KOPT-K1 (cell line): ENCODE data around the gene KDM2B.
A peak's percentile ranks its signal among the peaks of the same experiment; 100 is the strongest.

Experiments used
- H3K27ac ChIP-seq: fragments of 200-600 bp; sonication (generic); 2 replicates; pipeline ENCODE4 v1.5.1; 2016; ENCODE audit warnings: antibody characterized with exemption, mild to moderate bottlenecking, low read depth, low read length; ENCODE audit not compliant: poor library complexity, severe bottlenecking
- H3K36me3 ChIP-seq: fragments of 200-600 bp; sonication (generic); 2 replicates; pipeline ENCODE4 v1.5.1; 2017; ENCODE audit warnings: antibody characterized with exemption, mild to moderate bottlenecking, low read length, moderate library complexity; ENCODE audit not compliant: insufficient read depth
- H3K9me3 ChIP-seq: fragments of 200-600 bp; sonication (generic); 2 replicates; pipeline ENCODE4 v1.5.1; 2017; ENCODE audit warnings: antibody characterized with exemption, low read length, mild to moderate bottlenecking; ENCODE audit not compliant: insufficient read depth, poor library complexity, severe bottlenecking

The KDM2B gene

DNA sequence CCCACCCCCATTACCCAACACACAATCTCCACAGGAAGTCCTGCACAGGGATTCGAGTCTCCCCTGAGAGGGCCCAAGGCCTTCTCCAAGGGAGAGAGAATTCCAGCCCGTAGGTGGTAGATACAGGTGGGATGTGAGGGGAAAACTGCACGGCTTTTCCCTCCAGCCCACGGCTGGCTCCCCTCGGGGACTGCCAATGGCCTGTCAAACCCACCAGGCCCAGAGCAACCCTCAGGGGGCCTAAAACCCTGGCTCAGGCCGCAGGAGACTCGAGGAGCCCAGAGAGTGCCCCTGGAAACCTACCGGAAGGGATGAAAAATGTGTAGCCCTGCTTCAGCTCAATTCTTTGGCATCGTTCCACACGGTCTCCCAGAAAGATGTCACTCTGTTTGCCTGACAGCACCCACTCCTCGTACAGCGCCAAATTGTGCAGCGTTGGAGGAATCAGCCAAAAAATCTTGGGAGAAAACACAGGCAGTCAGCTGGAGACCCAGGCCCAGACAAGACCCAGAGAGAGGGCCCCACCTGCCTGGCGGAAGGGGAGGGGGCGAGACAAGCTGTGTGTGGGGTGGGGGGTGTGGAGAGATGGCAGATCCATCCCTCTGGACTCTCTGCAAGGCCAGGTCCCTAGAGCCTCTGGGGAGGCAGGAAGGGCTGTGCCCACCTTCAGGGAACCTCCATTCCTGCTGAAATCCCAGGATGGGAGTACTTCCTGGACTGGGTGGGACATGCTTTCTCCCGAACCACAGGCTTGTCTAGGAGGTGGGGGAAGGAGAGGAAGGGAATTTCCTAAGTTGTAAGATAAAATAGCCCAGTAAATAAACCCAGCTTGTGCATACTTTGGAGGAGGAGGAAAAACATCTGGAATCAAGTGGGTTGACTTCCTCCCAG is 48.1 kb downstream of the KDM2B start:
- Histone ChIP-seq H3K9me3 (no peaks in the 10 kb centered on the region), H3K36me3 (peaks cover 53% of the 10 kb centered on the region), H3K27ac (no peak overlapping the region)

DNA sequence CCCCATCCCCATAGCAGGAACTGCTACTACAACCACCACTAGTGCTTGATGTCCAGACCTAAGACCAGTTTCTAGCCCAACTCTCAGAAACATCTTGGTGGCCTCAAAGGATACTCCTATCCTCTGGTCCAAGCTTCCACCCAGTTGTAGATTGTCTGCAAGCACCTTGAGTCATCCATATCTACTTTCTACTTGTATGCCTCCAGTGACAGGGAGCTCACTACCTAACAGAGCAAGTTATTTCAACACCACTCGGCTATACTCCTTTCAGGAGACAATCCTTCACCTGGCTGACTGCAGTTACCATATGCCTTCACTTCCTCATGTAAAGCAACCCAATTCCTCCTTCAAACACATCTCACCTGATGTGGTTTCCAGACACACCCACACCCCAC is 49.5 kb downstream of the KDM2B start:
- Histone ChIP-seq H3K9me3 (no peaks in the 10 kb centered on the region), H3K27ac (peak overlapping the region; percentile 12), H3K36me3 (peaks cover 55% of the 10 kb centered on the region)

DNA sequence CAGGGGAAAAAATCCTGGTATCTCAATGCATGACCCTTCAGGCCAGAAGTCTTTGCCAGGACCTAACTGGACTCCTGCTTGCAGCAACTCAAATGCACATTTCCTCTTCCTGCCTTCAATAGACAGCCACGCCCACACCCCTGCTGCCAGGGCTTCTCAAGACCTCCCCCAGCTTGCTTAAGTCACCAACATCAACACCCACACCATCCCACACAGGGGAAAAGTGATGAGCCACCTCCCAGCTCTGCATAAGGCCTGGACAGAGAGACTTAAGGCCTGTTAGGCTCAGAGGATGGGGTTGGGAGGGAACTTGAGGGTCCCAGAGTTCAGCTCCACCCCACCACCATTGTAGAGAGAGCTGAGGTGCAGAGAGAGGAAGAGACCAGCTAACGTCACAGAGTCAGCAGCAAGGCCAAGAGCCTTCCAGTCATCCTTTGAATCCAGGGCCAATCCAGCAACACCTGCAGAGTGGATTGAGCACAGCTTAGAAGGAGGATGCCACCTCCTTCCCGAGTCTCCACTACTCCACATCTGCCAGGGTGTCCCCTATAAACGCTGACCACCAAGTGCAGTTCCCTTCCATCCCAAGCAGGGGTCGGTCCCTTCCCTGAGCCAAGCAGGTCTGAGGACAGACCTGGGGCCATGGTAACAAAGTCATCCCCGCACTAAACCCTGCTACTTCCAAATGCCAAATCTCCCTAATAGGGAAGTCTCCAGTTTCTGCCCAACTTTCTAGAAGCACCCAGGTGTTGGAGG is 50.0 kb downstream of the KDM2B start:
- Histone ChIP-seq H3K36me3 (peaks cover 61% of the 10 kb centered on the region), H3K9me3 (no peaks in the 10 kb centered on the region), H3K27ac (peak overlapping the region; percentile 12)

DNA sequence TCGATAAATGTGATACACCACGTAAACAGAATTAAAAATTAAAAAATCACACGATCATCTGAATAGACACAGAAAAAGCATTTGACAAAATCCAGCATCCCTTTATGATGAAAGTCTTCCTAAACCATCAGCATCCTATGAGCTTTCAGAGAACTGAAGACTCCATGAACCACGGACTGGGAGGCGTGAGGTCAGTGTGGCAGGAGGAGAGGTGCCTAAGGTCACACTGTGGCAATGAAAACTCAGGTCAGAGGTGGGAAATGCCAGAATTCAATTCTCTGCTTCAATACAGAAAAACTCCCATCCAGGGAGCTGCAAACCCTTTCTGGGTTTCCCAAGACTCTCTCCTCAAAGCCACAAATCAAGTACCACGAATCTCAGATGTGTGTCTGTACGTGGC is 51.6 kb downstream of the KDM2B start:
- Histone ChIP-seq H3K9me3 (no peaks in the 10 kb centered on the region), H3K36me3 (peaks cover 69% of the 10 kb centered on the region), H3K27ac (no peak overlapping the region)

DNA sequence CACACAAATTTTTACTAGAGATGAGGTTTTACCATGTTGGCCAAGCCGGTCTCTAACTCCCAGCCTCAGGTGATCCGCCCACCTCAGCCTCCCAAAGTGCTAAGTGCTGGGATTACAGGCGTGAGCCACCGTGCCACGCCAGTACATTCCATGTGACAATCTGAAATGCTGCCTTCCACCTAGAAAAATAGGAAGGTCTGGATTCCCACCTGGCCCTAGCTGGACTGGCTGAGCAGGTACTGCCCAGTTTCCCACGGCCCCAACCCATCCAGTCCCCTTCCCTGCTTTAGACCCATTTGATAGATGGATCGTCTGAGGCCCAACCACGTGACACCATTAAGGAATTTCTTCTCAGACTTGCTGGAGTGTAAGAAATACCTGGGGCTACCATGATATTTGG is 55.4 kb downstream of the KDM2B start:
- Histone ChIP-seq H3K27ac (no peak overlapping the region), H3K36me3 (peaks cover 68% of the 10 kb centered on the region), H3K9me3 (no peaks in the 10 kb centered on the region)

DNA sequence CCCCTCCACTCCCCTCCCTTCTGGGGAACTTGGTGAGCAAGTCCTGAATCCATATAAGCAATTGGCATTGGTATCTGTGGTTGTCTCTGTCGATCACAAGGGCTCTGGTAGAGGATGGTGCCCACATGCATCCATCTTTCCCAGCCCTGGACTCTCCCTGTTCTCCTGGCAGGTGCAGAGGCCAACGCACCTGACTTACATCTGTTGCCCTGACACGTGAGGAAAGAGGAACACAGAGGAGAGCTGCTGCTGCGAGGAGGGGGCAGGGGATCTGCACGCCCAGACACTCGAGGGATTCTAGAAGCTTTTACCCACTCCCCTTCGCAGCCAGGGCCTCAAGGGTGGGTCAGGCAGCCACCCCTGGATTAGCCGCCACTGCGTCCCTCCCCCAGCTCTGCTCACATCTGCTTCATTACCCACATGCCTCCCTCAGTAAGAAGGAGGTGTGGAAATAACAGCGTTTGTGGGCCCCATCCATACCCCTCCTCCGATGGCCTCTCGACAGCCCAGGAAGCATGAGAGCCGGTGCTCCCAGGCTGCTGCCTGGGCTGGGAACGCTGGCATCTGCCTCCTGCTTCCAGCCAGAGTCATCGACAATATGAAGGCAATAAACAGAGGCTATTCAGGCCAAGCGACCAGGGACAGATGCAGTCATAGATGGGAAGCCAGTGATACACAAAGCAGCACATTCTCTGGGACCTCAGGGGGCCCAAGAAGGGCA is 56.5 kb downstream of the KDM2B start:
- no peak overlapping the region for H3K27ac ChIP-seq

DNA sequence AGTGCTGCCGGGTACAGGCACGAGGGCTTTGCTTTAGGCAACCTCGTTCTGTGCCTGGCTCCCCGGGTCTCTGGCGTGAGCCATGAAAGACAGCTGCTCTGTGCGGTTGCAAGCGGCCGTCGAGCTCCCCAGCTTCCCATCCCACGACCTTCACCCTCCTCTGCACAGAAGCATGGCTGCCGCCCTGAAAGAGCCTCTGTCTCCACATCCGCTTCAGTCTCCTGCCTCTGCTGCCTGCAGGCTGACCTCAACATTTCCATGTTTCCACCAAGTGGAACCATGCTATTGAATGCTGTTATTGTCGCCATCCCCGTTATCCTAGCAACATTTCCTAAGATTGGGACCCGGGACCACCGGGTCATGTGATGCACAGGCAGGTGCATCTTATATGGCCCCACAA is 57.1 kb downstream of the KDM2B start:
- no peaks in the 10 kb centered on the region for H3K9me3 ChIP-seq
- H3K36me3 ChIP-seq, result peaks cover 75% of the 10 kb centered on the region
- no peak overlapping the region for H3K27ac ChIP-seq

More for the DNA sequence above, 56.5 kb downstream of the KDM2B start:
- no peaks in the 10 kb centered on the region for H3K9me3 ChIP-seq
- H3K36me3 ChIP-seq, result peaks cover 75% of the 10 kb centered on the region

DNA sequence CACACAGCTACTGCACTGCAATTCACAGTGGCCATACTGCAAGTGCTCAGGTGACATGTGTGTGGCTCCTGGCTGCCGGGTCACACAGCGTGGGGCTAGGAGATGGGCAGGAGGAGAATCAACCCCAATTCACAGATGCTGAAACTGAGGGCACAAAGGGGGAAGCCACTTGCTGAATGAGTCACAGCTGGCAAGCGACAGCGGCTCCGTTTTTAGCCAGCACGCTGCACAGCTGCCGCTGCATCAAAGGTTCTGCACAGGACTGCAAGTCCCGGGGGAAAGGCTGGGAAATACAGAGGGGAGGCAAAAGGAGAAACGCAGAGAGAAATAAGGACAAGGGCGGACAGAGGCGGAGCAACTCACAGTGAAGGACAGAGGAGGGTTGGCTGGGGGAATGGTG is 57.9 kb downstream of the KDM2B start:
- no peak overlapping the region for H3K27ac ChIP-seq
- H3K36me3 ChIP-seq, result peaks cover 77% of the 10 kb centered on the region

DNA sequence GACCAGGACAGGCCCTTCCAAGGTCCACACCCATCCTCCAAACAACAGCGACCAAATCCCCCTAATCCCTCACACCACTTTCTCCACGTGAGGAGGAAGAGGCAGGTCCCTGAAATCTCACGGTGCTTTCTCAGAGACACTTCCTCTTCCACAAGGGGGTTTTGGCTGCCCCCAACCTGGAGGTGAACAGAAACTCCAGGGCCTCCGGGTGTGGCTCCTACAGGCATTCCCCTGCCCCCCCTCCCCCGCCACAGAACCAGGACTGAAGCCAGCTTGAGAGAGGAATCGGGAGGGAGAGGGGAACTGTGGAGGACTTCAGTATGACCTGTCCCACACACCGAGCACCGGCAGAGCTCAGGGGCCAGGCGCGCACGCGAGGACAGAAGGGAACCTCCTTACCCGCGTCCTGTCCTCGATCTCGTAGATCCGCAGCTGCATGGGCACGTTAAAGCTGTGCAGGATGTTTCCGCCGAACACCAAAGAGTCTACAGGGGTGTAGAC is 60.2 kb downstream of the KDM2B start:
- H3K36me3 ChIP-seq, result peaks cover 82% of the 10 kb centered on the region
- H3K27ac ChIP-seq, result no peak overlapping the region
- H3K9me3 ChIP-seq, result no peaks in the 10 kb centered on the region

More for the DNA sequence above, 57.9 kb downstream of the KDM2B start:
- no peaks in the 10 kb centered on the region for H3K9me3 ChIP-seq

DNA sequence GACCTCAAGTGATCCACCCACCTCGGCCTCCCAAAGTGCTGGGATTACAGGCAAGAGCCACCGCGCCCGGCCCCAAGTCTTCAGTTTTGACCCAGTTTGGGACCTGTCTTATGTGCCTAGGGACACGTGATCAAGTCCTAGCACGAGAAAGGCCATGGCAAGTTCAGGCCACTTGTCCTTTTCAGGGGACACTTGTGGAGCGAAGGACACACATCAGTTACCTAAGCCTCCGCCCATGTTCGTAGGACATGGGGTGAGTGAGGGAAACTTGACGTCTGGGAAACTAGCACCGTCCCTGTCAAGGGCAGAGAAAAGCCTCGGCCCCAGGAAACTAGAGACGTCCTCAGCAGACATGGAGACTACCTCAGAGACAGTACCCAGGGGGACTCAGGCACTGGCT is 60.7 kb downstream of the KDM2B start:
- Histone ChIP-seq H3K36me3 (peaks cover 79% of the 10 kb centered on the region), H3K9me3 (no peaks in the 10 kb centered on the region), H3K27ac (no peak overlapping the region)

DNA sequence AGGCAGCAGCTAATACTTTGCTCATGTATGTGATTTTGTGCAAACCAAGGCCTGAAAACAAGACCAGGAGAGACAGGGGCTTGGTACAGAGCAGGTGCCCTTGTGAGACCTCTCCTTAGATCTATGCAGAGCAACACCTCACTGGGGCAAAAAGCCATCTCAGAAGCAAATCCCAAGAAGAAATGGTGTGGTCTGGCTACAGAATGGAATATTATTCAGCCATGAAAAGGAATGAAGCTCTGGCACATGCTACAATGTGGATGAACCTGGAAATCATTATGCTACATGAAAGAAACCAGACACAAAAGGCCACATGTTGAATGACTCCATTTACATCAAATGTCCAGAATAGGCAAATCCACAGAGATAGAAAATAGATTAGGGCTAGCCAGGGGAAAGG is 61.6 kb downstream of the KDM2B start:
- Histone ChIP-seq H3K36me3 (peaks cover 72% of the 10 kb centered on the region), H3K27ac (no peak overlapping the region), H3K9me3 (no peaks in the 10 kb centered on the region)

DNA sequence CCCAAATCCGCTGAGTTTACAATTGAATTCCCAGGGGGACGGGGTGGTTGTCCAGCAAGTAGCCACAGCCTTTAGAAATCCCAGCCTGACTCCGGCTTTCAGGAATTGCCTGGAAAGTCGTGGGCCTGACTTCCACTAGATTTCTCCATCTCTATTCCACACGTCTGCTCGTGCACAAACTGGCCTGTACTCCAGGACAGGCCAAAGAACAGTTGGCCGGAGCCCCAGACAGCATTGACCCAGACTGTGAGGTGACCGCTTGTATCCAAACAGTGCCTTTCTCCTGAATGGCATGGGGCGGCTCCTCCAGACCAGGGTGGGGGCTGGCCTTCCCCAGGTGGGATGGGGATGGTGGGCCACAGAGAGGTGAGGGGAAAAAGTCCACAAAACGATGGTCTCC is 62.2 kb downstream of the KDM2B start:
- Histone ChIP-seq H3K27ac (no peak overlapping the region), H3K9me3 (no peaks in the 10 kb centered on the region), H3K36me3 (peaks cover 67% of the 10 kb centered on the region)

DNA sequence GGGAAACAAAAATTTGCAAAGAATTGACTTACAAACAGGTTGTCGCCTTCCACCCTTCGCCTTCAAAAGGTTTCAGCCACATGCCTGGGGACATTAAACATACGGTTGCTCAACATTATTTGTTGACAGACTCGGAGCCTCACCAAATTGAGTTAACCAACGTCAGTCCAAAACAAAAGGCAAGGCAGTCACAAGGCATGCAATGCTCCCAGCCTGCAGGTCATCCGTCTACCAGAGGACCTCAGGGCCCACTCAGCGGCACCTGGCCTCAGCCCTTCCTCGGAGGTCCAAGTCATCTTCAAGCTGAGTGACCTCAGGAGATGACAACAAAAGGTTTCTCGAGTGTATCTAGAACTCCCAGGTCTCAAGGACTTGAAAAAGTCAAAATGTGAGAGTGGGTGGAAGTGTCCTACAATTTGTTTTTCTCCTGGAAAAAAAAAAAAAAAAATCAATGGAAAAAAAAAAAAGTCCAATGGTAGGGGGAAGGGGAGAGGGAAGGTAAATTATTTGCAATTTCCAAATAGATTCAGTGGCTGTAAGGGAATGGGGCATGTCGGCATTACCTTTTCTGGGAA is 64.3 kb downstream of the KDM2B start:
- Histone ChIP-seq H3K36me3 (peaks cover 76% of the 10 kb centered on the region), H3K9me3 (no peaks in the 10 kb centered on the region), H3K27ac (no peak overlapping the region)

DNA sequence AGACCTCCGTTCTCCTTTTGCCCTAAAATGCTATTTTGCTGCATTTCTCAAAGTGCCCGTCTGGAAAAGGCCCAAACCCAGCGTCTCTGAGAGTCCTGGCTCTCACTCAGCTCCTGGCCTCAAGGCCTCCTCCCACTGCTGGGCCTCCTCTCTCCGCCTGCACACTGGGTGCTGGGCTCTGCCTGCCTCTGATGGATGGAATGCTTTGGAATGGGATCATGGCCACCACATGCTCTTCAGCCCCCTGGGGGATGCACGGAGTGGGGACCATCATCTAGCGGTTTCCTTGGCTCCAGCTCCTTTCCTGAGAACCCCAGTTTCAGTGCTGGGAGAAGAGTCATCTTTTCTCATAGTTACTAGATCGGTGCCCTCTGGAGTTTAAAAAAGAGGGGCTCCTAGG is 65.2 kb downstream of the KDM2B start:
- no peaks in the 10 kb centered on the region for H3K9me3 ChIP-seq
- peaks cover 72% of the 10 kb centered on the region for H3K36me3 ChIP-seq
- H3K27ac ChIP-seq, result no peak overlapping the region
